ENCODE data around the gene WWOX. TPM values are rescaled to one million over a fixed set of nuclear protein-coding genes. Genes with fewer than 3 reads are reported as not detected.

WWOX gene
- total RNA-seq, 1 donor from 2014 or later = 106 TPM

- H3K36me3 ChIP-seq = no peaks in the 10 kb centered on the region
- intact Hi-C loops (cut with DNase I) = no loop called here
- H3K4me1 ChIP-seq = no peaks in the 10 kb centered on the region
- no peaks in the 10 kb centered on the region for H3K27me3 ChIP-seq
- H3K9me3 ChIP-seq = peaks cover 0 to 5% of the 10 kb centered on the region in 2 donors
- H3K4me3 ChIP-seq = no peak overlapping the region
- no peak for TF ChIP-seq CTCF (IDR thresholded peaks at IDR 0.05)
- DNase-seq (ENCODE audit: low spot score in 2 of 2) = no peak
- H3K27ac ChIP-seq = no peak overlapping the region
Observed at GRCh38 chr16:79165079-79165478, 1065.6 kb downstream of the WWOX start.

- Histone ChIP-seq H3K9me3 (peaks cover 0 to 5% of the 10 kb centered on the region in 2 donors), H3K27me3 (no peaks in the 10 kb centered on the region), H3K27ac (no peak overlapping the region), H3K4me3 (no peak overlapping the region), H3K4me1 (no peaks in the 10 kb centered on the region), H3K36me3 (no peaks in the 10 kb centered on the region)
- no peak for DNase-seq (ENCODE audit: low spot score in 2 of 2)
- intact Hi-C loops (cut with DNase I) = no loop called here
- no peak for TF ChIP-seq CTCF (IDR thresholded peaks at IDR 0.05)
Observed at GRCh38 chr16:79165506-79165905, 1066.1 kb downstream of the WWOX start.

- intact Hi-C loops (cut with DNase I) = no loop called here
- DNase-seq (ENCODE audit: low spot score in 2 of 2) = no peak
- no peak overlapping the region for H3K4me3 ChIP-seq
- H3K9me3 ChIP-seq = peaks cover 0 to 5% of the 10 kb centered on the region in 2 donors
- H3K36me3 ChIP-seq = no peaks in the 10 kb centered on the region
- H3K27me3 ChIP-seq = no peaks in the 10 kb centered on the region
- peaks cover 0 to 5% of the 10 kb centered on the region in 2 donors for H3K4me1 ChIP-seq
- TF ChIP-seq CTCF (IDR thresholded peaks at IDR 0.05) = no peak
- no peak overlapping the region for H3K27ac ChIP-seq
Observed at GRCh38 chr16:79167893-79168292, 1068.4 kb downstream of the WWOX start.

DNA sequence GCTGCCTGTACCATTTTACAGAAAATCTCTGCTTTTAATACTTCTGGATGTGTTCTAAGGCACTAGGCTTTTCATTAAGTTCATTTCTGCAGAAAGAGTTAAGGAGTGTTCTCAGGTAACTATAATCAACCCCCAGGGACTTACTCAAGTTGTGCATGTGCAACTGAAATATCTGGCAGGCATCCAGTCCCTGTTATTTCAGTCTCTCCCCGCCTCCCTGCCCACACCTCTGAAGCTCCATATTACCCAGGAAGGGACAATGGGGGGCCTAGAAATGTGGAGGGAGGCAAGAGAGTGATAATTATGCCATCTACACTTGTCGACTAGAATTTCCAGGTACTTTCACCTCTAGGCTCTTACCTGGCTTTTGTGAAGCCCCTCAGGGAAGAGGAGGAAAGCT, 1068.9 kb downstream of the WWOX start:
- intact Hi-C loops (cut with DNase I) = no loop called here
- DNase-seq (ENCODE audit: low spot score in 2 of 2) = no peak
- no peak overlapping the region for H3K27ac ChIP-seq

DNA sequence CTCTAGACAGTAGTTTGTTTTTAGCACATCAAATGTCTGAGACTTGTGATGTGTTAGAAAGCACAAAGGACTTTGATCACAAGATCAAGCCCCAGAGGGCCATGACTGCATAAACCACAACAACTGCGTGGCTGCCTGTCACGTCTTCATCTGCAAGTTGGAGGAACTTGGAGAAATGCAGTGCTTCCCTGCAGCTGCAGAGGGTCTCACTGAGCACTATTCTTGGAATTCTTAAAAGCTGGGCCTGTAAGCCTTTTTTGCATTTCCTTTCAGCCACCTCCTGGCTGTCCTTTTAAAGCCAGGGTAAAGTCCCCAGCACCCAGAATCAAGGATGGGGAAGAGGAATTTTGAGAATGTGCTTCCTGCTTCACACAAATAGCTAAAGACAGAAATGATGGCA, 1069.8 kb downstream of the WWOX start:
- intact Hi-C loops (cut with DNase I) = no loop called here
- Histone ChIP-seq H3K4me1 (peaks cover 0 to 5% of the 10 kb centered on the region in 2 donors), H3K27ac (no peak overlapping the region), H3K4me3 (no peak overlapping the region), H3K27me3 (no peaks in the 10 kb centered on the region), H3K36me3 (no peaks in the 10 kb centered on the region), H3K9me3 (peaks cover 0 to 5% of the 10 kb centered on the region in 2 donors)
- TF ChIP-seq CTCF (IDR thresholded peaks at IDR 0.05) = no peak
- no peak for DNase-seq (ENCODE audit: low spot score in 2 of 2)

More for the DNA sequence above, 1068.9 kb downstream of the WWOX start:
- H3K9me3 ChIP-seq = peaks cover 0 to 5% of the 10 kb centered on the region in 2 donors
- H3K36me3 ChIP-seq = no peaks in the 10 kb centered on the region
- no peak overlapping the region for H3K4me3 ChIP-seq
- peaks cover 0 to 5% of the 10 kb centered on the region in 2 donors for H3K4me1 ChIP-seq
- TF ChIP-seq CTCF (IDR thresholded peaks at IDR 0.05) = no peak
- no peaks in the 10 kb centered on the region for H3K27me3 ChIP-seq
